Progenitor cell of endocrine pancreas (in vitro differentiated cells): ENCODE results near the gene UPB1. TPM values are rescaled to one million over a fixed set of nuclear protein-coding genes. Genes with fewer than 3 reads are reported as not detected.

Source experiments
- DNase-seq: peaks from one replicate; pipeline ENCODE4 v3.0.0; 2021; ENCODE audit warnings: low spot score; ENCODE audit not compliant: unreplicated experiment
- H3K27ac Mint-ChIP-seq: 2 replicates; pipeline ENCODE4 v1.8.0; 2021; ENCODE audit warnings: mild to moderate bottlenecking, moderate library complexity, mixed read lengths
- H3K27me3 Mint-ChIP-seq: 2 replicates; pipeline ENCODE4 v1.8.0; 2021; ENCODE audit warnings: mixed read lengths
- H3K36me3 Mint-ChIP-seq: 2 replicates; pipeline ENCODE4 v1.8.0; 2022; ENCODE audit warnings: mixed read lengths; ENCODE audit not compliant: insufficient read depth
- H3K4me1 Mint-ChIP-seq: 2 replicates; pipeline ENCODE4 v1.8.0; 2021; ENCODE audit warnings: low read depth, mixed read lengths
- H3K4me3 Mint-ChIP-seq: 2 replicates; pipeline ENCODE4 v1.8.0; 2021; ENCODE audit warnings: low read depth, mild to moderate bottlenecking, moderate library complexity, mixed read lengths
- H3K9me3 Mint-ChIP-seq: 2 replicates; pipeline ENCODE4 v1.8.0; 2021; ENCODE audit warnings: low read depth, mixed read lengths
- CTCF ChIP-seq: fragments of 200-600 bp; sonication (generic); IDR thresholded peaks from one replicate; pipeline ENCODE4 v1.5.0; 2021; ENCODE audit warnings: antibody characterized with exemption, mild to moderate bottlenecking; ENCODE audit not compliant: unreplicated experiment
- total RNA-seq: library from RNA; stranded (reverse); gene quantifications from 2 replicates; pipeline ENCODE4 v1.2.1, GENCODE V29; 2021

The UPB1 gene
- total RNA-seq, 1 donor from 2014 or later: 0.50 TPM

GRCh38 chr22:24467340-24467739 lies 27.8 kb upstream of the UPB1 start:
- Mint-ChIP-seq H3K4me3 (no peak overlapping the region), H3K27ac (no peak overlapping the region), H3K27me3 (no peaks in the 10 kb centered on the region), H3K4me1 (no peaks in the 10 kb centered on the region), H3K9me3 (no peaks in the 10 kb centered on the region), H3K36me3 (no peaks in the 10 kb centered on the region)
- TF ChIP-seq CTCF: no peak
- DNase-seq: no peak

GRCh38 chr22:24471570-24471969 lies 23.6 kb upstream of the UPB1 start:
- peaks cover 8% of the 10 kb centered on the region for H3K9me3 Mint-ChIP-seq
- no peak for DNase-seq

GRCh38 chr22:24473284-24473683 lies 21.8 kb upstream of the UPB1 start:
- no peak overlapping the region for H3K27ac Mint-ChIP-seq

More at GRCh38 chr22:24471570-24471969, 23.6 kb upstream of the UPB1 start:
- TF ChIP-seq CTCF: no peak
- Mint-ChIP-seq H3K4me3 (no peak overlapping the region), H3K27me3 (no peaks in the 10 kb centered on the region), H3K4me1 (no peaks in the 10 kb centered on the region), H3K36me3 (no peaks in the 10 kb centered on the region), H3K27ac (no peak overlapping the region)

GRCh38 chr22:24474221-24474620 lies 20.9 kb upstream of the UPB1 start:
- H3K27me3 Mint-ChIP-seq: peaks cover 7% of the 10 kb centered on the region
- peaks cover 1% of the 10 kb centered on the region for H3K36me3 Mint-ChIP-seq

More at GRCh38 chr22:24473284-24473683, 21.8 kb upstream of the UPB1 start:
- DNase-seq: no peak
- Mint-ChIP-seq H3K4me1 (no peaks in the 10 kb centered on the region), H3K9me3 (peaks cover 8% of the 10 kb centered on the region), H3K4me3 (no peak overlapping the region), H3K27me3 (no peaks in the 10 kb centered on the region), H3K36me3 (peaks cover 1% of the 10 kb centered on the region)
- TF ChIP-seq CTCF: no peak

GRCh38 chr22:24474649-24475255 lies 20.4 kb upstream of the UPB1 start:
- Mint-ChIP-seq H3K4me3 (no peak overlapping the region), H3K27me3 (peaks cover 7% of the 10 kb centered on the region), H3K4me1 (no peaks in the 10 kb centered on the region), H3K36me3 (peaks cover 1% of the 10 kb centered on the region), H3K27ac (no peak overlapping the region), H3K9me3 (peaks cover 8% of the 10 kb centered on the region)
- DNase-seq: no peak
- TF ChIP-seq CTCF: no peak

More at GRCh38 chr22:24474221-24474620, 20.9 kb upstream of the UPB1 start:
- H3K9me3 Mint-ChIP-seq: peaks cover 8% of the 10 kb centered on the region
- H3K27ac Mint-ChIP-seq: no peak overlapping the region
- no peak overlapping the region for H3K4me3 Mint-ChIP-seq
- no peaks in the 10 kb centered on the region for H3K4me1 Mint-ChIP-seq
- no peak for TF ChIP-seq CTCF
- DNase-seq: no peak
